ENCODE data around the gene A1CF. TPM values are rescaled to one million over a fixed set of nuclear protein-coding genes. Genes with fewer than 3 reads are reported as not detected.
"Not testable (repeated sequence)": the region's sequence is repeated elsewhere in the genome, so short reads cannot be mapped to it uniquely, and the experiment has no call there.

The A1CF gene, protein sequence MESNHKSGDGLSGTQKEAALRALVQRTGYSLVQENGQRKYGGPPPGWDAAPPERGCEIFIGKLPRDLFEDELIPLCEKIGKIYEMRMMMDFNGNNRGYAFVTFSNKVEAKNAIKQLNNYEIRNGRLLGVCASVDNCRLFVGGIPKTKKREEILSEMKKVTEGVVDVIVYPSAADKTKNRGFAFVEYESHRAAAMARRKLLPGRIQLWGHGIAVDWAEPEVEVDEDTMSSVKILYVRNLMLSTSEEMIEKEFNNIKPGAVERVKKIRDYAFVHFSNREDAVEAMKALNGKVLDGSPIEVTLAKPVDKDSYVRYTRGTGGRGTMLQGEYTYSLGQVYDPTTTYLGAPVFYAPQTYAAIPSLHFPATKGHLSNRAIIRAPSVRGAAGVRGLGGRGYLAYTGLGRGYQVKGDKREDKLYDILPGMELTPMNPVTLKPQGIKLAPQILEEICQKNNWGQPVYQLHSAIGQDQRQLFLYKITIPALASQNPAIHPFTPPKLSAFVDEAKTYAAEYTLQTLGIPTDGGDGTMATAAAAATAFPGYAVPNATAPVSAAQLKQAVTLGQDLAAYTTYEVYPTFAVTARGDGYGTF
- not detected in 2 replicates for total RNA-seq (2014; rRNA removed; shearing (Covaris generic))
- polyA plus RNA-seq (2015; cell fraction: cytosol; rRNA removed) = not detected in 2 replicates
- polyA plus RNA-seq (2015; cell fraction: nucleus; rRNA removed) = not detected in 2 replicates

DNA sequence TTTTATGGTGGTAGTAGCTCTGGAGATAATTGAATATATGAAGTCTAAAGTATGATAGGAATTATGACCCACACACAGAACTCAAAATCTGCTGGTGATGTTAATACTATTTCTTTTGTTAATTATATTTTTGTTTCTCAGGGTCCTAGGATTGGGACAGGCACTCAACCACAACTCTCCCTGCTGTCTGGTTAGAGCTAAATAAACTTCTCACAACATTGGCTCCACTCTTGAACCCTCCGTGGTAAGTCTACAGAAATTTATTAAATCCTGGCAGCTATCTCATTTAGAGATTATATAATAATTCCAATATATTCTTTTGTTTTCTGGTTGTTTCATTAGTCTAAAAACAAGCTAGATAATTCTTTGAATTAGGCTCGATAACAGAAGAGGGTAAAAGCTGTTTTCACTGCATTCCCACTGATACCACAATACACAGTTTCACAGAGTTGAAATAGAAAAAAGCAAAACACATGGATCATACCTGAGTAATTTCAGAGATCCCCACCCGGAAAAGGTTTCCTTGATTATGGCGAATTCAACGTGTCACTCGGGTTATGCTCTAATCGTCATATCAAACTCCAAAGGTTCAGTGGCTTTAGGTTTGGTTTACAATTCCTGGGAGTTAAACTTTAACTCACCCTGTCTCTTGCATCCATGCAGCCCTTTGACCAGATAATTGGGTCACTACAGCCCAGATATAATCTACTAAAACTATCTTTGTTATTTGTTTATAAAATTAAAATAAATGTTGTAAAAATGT lies at the start of gene A1CF:
TSS of gene A1CF (minus strand) at position 531 of the 763 bp plus-strand sequence. CDS start 25,687 bp downstream, outside the sequence.
- DNase-seq (ENCODE audit: low read depth) = no peak

DNA sequence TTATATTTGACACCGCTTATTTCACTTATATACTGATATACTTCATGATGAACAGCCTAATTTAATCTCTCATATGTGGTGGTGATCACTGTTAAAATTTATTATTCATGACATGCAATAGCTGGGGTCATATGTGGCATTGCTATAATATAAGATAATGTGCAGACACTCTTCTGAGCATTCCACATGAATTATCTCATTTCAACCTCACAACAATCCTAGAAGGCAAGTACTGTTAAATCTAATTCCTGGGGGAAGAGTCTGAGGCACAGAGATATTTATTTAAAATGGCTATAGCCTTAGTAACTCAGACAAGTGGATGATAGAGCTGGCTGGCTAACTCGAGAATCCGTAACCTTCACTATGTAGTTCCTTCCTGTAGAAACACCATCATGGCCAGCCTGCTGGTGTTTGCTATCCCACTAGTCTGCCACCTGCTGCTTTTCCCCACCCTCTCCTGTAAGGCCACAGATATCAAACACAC lies 46.6 kb upstream of the A1CF start:
- no peak for DNase-seq (ENCODE audit: low read depth)

DNA sequence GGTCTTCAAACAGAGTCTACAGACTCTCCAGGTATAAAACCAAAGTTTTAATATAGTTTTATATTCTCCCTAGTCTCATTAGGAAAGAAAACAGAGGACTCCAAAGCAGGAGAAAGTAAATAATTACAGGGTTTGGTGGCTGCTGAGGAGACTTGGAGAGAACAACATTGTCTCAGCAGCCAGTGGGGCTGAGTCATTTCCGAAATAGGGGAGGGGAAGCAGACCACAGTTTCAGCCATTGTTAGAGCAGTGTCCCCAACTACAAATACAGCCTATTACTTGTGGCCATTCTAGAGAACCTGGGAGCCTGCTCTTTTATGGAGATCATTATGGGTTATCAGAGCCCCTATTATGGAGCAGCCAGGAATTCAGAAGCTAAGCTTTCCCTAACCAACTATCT lies 44.2 kb upstream of the A1CF start:
- peak; percentile 81 for DNase-seq (ENCODE audit: low read depth)

DNA sequence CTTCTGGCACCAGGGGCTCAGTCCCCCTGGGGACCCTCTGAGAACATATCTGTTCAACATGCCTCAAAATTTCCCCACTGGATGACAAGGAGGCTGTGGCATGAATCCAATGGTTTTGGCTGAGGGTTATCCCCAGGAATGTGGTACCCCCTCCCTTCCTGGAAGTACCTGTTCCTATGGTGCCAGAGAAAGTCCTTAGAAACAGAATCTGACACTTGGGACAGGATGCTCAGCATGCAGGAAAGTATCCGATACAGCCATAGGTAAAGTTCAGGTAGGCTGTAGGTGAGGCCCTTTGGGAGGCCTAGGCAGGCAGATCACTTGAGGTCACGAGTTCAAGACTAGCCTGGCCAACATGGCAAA lies 42.7 kb upstream of the A1CF start:
- DNase-seq (ENCODE audit: low read depth) = no peak

DNA sequence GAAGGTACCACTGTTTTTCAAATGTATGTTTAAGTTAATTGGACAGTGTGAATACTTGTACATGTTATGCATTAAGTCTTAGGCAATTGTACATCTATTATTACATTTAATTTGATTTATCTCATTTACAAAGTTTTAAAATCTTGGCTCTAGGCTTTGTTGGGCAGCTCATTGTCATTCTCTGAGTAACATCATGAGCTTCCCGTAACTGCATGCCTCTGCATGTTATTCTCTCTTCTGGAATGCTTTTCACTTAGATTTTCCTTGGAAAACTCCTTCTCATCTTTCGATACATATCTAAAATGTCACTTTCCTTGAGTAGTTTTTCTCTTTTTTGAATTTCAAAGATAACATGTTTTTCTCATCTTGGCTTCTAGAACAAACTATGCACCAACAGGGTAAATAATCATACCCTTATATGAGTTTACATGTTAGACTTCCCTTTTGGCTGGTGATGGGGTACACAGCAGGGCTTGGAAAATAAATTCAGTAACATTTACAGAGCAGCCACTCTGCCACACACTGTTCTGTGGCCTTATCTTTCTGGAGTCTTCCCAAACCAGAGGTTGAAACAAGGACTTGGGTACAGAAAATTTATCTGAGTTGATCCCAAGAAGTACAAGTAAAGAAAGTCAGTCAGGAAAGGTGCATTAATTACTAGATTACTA lies 42.2 kb upstream of the A1CF start:
- no peak for DNase-seq (ENCODE audit: low read depth)

DNA sequence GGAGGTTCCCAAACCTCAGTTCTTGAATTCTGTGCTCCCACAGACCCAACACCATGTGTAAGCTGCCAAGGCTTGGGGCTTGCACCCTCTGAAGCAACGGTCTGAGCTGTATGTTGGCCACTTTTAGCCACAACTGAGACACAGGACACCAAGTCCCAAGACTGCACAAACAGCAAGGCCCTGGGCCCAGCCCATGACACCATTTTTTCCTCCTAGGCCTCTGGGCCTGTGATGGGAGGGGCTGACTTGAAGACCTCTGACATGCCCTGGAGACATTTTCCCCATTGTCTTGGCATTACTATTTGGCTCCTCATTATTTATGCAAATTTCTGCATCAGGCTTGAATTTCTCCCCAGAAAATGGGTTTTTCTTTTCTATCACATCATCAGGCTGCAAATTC lies 38.0 kb upstream of the A1CF start:
- not testable (repeated sequence) for DNase-seq (ENCODE audit: low read depth)

DNA sequence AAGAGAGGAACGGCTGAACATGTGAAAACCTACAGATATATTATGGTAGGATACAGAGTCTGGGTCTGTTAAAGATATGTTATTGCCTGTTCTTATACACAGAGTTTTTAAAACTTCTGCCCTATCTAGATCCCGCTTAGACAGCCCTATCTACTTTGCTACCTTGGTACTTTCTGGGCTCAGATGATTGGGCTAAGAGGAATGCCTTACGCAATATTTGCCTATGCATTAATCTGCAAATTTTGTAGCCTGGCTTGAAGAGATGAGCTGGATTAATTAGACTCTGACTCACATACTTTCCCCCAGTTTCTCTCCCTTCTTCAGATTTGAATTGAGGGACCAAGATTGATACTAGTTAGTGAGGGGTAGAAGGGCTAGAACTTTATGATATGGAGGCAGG lies 33.6 kb upstream of the A1CF start:
- no peak for DNase-seq (ENCODE audit: low read depth)

DNA sequence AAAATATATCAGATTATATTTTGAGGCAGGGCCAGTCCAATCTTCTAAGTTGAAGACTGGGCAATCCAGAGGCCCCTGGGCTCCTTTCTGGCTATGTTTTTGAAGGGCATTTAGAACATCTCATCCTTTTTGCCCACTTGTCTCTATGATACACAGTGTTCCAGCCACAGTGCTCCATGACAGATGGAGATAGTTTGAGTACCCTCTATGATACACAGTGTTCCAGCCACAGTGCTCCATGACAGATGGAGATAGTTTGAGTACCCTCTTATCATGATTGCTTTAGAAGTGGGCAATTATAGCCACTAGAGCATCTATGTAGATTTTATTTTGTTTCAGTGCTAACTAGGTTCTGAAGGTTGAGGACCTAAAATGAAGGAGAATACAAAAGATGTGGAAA lies 33.1 kb upstream of the A1CF start:
- DNase-seq (ENCODE audit: low read depth) = no peak

DNA sequence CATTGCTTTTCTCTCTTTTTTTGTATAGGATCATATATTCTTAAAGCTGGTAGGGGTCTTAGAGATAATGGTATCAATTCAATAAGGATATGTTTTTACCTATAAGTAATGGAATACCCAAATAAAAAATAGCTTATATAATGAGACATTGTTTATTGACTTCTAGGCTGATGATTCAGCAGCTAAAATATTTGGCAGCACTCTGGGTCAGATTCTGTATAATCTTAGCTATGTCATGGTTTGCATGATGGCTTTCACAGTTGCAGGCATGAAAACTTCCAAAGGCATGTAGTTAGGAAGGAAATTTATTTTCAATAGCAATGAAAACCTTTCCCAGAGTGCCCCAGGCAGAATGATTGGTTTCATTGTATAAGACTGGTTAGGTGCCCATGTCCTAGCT lies 32.1 kb upstream of the A1CF start:
- peak; percentile 48 for DNase-seq (ENCODE audit: low read depth)

DNA sequence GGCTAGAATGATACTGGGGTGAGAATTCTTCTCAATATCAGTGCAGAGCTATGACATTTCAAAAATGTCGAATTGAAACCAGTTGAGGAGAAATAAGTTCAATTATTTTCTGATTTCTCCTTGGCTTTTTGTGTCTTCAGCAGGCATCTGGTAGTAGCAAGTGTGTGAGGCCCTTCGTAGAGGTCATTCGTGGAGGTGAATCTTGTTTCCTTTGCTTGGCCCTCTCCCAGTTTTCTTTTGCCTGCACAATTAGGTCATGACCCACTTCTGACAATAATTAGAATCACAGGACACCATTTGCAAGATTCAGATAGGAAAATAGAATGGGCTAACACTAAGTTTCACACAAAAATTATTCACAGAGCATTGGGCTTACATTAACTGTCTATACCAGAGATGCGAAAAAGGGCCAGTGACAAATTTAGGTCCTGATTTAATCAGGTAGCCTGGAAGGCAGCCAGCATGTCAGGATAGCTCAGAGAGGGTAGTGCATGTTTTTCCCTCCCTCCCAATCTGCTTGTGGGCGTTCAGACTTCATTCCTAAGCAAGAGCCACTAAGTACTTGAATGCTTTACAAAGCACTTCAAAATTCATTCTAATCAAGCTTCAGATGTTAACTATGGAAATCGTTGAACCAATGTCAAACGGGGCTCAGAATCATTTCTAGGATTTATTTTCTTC lies 24.0 kb upstream of the A1CF start:
- no peak for DNase-seq (ENCODE audit: low read depth)

DNA sequence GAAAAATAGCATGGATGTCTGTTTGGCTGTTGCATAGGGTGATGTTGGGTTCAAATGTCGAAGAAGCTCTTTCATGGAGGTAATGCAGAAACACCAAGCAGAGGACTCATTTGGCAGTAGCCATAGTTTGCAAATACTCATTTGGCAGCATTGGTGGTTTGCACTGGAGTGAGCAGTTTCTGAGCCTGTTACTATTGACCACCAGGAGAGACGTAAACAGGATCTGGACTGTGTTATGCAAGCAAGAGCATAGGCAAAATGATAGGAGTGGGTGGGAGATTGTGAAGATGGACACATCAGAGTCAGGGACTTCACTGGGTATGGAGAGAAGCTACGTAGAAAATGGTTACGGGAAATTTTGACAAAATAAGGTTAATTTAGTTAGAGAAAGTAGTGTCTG lies 22.9 kb upstream of the A1CF start:
- DNase-seq (ENCODE audit: low read depth) = no peak

DNA sequence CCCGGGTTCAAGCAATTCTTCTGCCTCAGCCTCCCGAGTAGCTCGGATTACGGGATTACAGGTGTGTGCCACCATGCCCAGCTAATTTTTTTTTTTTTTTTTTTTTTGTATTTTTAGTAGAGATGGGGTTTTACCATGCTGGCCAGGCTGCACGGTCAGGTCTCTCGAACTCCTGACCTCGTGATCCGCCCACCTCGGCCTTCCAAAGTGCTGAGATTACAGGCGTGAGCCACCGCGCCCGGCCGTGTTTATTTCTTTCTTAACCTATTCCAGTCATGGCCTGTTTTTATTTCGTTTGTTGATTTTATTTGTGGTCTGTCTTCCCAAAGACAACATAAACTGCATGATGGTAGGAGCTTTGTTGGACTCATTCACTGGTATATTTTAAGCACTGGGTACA lies 20.4 kb upstream of the A1CF start:
- DNase-seq (ENCODE audit: low read depth) = not testable (repeated sequence)

DNA sequence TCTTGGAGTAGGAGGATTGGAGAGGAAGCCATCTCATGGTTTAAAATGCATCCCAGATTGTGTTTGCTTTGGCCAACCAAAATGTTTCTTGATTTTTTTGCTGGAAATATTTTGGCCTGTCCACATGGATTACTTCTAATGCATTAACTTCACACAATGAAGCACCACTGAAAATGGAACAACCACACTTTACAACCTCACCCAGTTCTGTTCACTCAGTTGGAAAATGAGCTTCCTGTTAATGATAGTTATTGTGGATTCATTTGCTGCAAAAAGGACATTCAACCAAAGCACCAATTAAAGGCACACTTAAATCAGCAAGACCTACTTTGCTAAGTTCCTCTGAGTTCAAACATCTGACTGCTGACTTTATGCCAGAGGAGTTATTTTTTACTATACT lies 11.3 kb upstream of the A1CF start:
- no peak for DNase-seq (ENCODE audit: low read depth)

DNA sequence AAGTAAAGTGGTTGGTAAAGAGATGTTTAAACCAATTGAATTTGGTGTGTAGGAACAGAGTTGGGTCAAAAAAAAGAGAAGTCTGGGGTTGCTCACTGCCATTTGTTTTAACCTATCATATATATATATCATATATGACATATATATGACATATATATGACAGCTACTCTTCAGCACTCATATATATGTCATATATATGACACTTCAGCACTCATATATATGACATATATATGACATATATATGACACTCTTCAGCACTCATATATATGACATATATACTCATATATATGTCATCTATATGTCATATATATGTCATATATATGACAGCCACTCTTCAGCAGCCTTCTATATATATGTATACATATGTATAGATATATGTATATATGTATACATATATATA lies 8.9 kb upstream of the A1CF start:
- DNase-seq (ENCODE audit: low read depth) = no peak

DNA sequence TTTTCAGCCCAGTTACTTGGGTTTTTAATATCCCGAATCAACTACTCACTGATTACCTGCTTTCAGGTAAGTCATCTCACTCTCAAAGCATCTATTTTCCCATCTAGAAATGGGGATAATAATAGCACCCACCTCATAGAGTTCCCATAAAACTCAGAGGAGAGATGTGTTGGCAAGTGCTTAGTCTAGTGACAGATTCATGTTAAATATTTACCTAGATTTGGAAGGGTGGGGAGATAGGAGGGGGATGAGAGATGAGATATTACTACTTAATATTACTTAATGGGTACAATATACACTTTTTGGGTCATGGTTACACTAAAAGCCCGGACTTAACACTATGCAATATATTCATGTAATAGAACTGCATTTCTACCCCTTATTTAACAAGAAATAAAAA lies 7.0 kb upstream of the A1CF start:
- DNase-seq (ENCODE audit: low read depth) = no peak

DNA sequence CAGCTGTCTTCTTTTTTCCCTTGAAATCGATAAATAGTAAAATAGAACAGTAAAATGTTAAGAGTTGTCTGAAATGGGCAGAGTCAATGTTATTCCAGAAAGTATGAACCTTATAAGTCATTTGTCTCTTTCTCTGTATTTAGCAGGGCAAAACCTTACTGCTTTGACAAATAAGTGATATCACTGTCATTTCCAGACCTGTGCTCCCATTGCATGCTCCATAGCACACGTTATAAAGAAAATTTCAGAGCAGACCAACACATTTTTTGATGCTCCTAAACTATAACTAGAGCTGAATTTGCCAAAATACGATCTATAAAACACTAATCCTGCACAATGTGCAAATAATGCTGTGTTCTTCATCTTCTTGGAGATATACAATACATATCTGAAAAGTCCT lies 1.1 kb downstream of the A1CF start:
- no peak for DNase-seq (ENCODE audit: low read depth)

DNA sequence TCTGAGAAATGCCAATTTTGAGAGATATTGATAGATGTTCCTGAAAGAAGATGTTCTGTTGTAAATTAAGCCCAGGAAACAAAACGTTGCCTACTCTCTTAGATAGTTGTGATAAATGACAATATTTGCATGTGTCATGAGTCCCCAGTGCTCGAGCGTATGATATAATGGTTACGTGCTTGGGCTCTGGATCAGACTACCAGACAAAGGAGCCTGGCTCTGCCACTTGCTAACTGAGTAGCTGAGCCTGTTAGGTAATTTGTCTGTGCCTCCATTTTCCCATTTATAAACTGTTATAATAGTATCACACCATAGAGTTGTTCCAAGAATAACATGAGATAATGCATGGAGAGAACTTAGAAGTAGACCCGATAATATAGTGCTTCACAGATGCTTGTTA lies 1.8 kb downstream of the A1CF start:
- no peak for DNase-seq (ENCODE audit: low read depth)

DNA sequence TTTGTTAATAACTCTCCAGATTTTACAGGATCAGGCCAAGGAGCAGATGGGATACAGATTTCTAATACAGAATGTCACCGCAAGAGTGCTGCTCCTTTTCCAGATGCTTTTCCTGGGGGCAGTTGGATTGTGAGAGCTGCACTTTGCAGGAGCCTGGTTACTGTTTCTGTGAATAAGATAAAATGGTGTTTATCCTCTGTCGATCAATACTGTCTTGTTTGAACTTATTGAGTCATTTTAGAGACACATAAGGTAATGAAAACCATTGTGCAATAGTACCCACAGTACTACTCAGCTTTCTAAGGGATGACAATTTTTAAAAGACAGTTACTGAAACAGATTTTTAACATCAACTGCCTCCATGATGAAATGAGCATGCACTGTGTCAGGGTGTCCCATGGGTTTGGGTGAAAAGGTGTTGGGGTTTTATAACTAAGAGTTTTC lies 2.9 kb downstream of the A1CF start:
- DNase-seq (ENCODE audit: low read depth) = no peak

DNA sequence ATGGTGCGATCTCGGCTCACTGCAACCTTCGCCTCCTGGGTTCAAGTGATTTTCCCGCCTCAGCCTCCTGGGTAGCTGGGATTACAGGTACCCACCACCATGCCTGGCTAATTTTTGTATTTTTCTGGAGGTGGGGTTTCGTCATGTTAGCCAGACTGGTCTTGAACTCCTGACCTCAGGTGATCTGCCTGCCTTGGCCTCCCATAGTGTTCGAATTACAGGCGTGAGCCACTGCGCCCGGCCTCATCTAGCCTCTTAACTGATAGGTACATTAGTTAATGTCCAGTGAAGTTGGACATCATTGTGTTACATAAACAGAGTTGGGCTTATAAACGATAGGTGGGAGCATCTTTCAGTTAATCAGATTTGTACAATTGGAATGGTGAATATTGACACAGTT lies 4.4 kb downstream of the A1CF start:
- not testable (repeated sequence) for DNase-seq (ENCODE audit: low read depth)

DNA sequence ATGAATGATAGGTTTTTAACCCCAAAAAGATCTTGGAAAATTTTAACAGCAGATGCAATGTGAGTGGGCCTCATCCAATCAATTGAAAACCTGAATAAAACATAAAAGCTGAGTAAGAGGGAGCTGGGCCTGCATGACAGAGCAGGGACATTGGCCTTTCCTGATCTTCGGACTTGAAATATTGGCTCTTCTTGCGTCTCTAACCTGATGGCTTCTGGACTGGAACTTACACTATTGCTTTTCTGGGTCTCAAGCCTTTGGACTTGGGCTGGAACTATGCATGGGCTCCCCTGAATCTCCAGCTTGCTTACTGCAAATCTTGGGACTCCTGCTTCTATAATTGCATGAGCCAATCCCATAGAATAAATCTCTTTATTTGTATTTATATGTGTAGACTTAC lies 9.0 kb downstream of the A1CF start:
- DNase-seq (ENCODE audit: low read depth) = no peak

DNA sequence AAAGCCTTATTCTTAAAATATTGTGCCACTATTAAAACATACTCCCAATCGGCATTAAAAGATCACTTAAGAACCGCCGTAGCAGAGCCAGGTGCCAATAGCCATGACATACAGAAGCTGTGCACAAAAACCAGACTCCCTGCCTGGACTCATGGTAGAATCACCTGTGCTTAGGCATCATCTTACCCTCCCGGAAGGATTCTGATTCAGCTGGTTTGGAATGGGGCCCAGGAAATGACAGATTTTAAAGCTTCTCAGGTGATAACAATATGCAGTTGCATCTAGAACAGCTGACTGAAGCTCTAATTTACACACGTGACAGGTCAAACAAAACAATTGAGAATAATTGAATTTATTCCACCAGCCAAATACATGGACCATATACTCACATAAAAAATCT lies 10.7 kb downstream of the A1CF start:
- DNase-seq (ENCODE audit: low read depth) = no peak
